ENCODE results near the gene SLC46A2. TPM values are rescaled to one million over a fixed set of nuclear protein-coding genes. Genes with fewer than 3 reads are reported as not detected.

SLC46A2 gene
- total RNA-seq (under 1 TPM in 2 of 6 donors, not detected in 4; 0.18 to 0.37 TPM), polyA plus RNA-seq (not detected)

- no peak for TF ChIP-seq CTCF (IDR thresholded peaks at IDR 0.05)
- intact Hi-C loops (cut with DNase I): no loop called here
- Histone ChIP-seq H3K36me3 (no peaks in the 10 kb centered on the region), H3K4me3 (peak within 1 kb of the TSS in 2 of 4 donors; percentile 12 to 43), H3K4me1 (peaks cover 0 to 5% (median 0%) of the 10 kb centered on the region in 3 donors), H3K27ac (no peak within 1 kb of the TSS), H3K27me3 (no peaks in the 10 kb centered on the region), H3K9me3 (no peaks in the 10 kb centered on the region)
- ATAC-seq (peak in 3 of 4 donors; percentile 64 to 67 (median 66)), DNase-seq (peak in 3 of 6 donors; percentile 20 to 65 (median 63)), FAIRE-seq (no peak)
- 8 to 14% methylated on average over 78 of the region's 78 CpGs for WGBS, 2 donors
These were observed at the start of gene SLC46A2 for GRCh38 chr9:112890106-112891081. TSS of gene SLC46A2 (minus strand) at chr9:112890876. CDS start at chr9:112890681, 195 bp downstream.

- no peak for TF ChIP-seq CTCF (IDR thresholded peaks at IDR 0.05)
- FAIRE-seq: no peak
- no peaks in the 10 kb centered on the region for H3K36me3 ChIP-seq
- no peak overlapping the region for H3K4me3 ChIP-seq
- intact Hi-C loops (cut with DNase I): loop anchor here in 1 of 3 donors (10.0 kb wide), 1 partner anchor 155 kb away; no protein-coding TSS in a partner anchor
- no peak for ATAC-seq
- no peaks in the 10 kb centered on the region for H3K27me3 ChIP-seq
- H3K9me3 ChIP-seq: no peaks in the 10 kb centered on the region
- no peaks in the 10 kb centered on the region for H3K4me1 ChIP-seq
- DNase-seq: no peak
- no peak overlapping the region for H3K27ac ChIP-seq
These were observed 48.7 kb upstream of the SLC46A2 start for GRCh38 chr9:112939418-112939817.

- ATAC-seq (no peak), DNase-seq (no peak), FAIRE-seq (no peak)
- no peaks in the 10 kb centered on the region for H3K27me3 ChIP-seq
- H3K36me3 ChIP-seq: no peaks in the 10 kb centered on the region
- H3K9me3 ChIP-seq: no peaks in the 10 kb centered on the region
- 66 to 74% methylated on average over 2 of the region's 2 CpGs for WGBS, 2 donors
- no peaks in the 10 kb centered on the region for H3K4me1 ChIP-seq
- intact Hi-C loops (cut with DNase I): loop anchor here in 1 of 3 donors (10.0 kb wide), 1 partner anchor 161 kb away; no protein-coding TSS in a partner anchor
- H3K4me3 ChIP-seq: no peak overlapping the region
- no peak for TF ChIP-seq CTCF (IDR thresholded peaks at IDR 0.05)
- no peak overlapping the region for H3K27ac ChIP-seq
These were observed 43.0 kb upstream of the SLC46A2 start for GRCh38 chr9:112933696-112934095.

GRCh38 chr9:112925058-112925641 is 34.5 kb upstream of the SLC46A2 start:
- Histone ChIP-seq H3K4me1 (no peaks in the 10 kb centered on the region), H3K36me3 (no peaks in the 10 kb centered on the region), H3K27ac (no peak overlapping the region), H3K27me3 (peaks cover 0 to 5% (median 0%) of the 10 kb centered on the region in 4 donors), H3K9me3 (no peaks in the 10 kb centered on the region), H3K4me3 (no peak overlapping the region)
- intact Hi-C loops (cut with DNase I): no loop called here
- WGBS, 2 donors: 10 to 14% methylated on average over 8 of the region's 8 CpGs
- FAIRE-seq: no peak
- no peak for TF ChIP-seq CTCF (IDR thresholded peaks at IDR 0.05)
- ATAC-seq: peak in 3 of 4 donors; percentile 65 to 82 (median 74)
- peak in 1 of 6 donors; percentile 27 for DNase-seq
